GM12874 (cell line): Measurements from ENCODE around the gene HMOX2.

Experiments used
- TF ChIP-seq, protein P1 (sequence below): IDR thresholded peaks from 2 replicates; pipeline ENCODE4 v1.5.1; 2011; ENCODE audit warnings: low read depth, mild to moderate bottlenecking, control low read depth, low read length, moderate library complexity; ENCODE audit not compliant: insufficient read depth

The HMOX2 gene

DNA sequence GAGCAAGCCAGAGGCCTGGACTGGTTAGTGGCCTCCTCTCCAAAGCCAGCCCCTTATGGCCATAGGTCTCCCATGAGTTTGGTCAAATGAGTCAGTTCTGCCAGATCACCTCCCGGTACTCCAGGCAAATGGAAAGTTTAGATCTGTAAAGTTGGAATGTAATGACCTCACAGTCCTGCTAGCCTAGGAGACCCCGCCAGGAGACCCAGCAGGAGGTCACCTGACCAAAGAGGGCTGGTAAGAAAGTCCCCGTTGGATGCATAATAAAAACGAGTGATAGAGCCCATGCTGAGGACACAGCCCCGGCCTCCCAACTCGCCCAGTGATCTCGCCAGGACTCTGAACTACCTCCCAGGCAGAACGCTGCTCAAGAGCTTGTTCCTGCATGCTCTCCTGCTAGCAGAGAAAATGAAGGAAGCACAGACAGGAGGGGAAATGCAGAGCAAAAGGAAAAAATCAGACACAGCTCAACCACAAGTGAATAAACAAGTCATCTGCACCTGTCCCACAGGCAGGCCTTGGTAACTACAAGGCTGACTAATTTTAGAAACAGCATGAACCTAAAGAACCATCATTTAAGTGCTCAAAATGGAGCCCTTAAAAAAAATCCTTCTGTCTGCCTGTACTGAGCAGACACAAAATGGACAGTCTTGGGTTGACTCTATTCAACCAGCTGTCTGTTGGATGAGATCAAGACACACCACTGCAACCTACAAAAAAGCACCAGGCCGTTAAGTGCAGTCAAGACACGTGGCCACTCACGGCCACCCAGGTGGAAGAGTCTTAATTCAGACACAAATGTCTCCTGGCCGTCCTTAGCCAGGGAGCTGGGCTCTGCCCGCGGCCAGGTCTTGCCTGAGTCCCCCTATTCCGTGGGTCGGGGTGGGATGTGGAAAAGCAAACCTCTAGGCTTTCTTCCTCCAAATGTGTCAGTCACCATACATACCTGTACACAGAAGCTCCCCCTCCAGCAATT lies 53.2 kb downstream of the HMOX2 start:
- TF ChIP-seq, protein P1, sequence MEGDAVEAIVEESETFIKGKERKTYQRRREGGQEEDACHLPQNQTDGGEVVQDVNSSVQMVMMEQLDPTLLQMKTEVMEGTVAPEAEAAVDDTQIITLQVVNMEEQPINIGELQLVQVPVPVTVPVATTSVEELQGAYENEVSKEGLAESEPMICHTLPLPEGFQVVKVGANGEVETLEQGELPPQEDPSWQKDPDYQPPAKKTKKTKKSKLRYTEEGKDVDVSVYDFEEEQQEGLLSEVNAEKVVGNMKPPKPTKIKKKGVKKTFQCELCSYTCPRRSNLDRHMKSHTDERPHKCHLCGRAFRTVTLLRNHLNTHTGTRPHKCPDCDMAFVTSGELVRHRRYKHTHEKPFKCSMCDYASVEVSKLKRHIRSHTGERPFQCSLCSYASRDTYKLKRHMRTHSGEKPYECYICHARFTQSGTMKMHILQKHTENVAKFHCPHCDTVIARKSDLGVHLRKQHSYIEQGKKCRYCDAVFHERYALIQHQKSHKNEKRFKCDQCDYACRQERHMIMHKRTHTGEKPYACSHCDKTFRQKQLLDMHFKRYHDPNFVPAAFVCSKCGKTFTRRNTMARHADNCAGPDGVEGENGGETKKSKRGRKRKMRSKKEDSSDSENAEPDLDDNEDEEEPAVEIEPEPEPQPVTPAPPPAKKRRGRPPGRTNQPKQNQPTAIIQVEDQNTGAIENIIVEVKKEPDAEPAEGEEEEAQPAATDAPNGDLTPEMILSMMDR, result no peak

DNA sequence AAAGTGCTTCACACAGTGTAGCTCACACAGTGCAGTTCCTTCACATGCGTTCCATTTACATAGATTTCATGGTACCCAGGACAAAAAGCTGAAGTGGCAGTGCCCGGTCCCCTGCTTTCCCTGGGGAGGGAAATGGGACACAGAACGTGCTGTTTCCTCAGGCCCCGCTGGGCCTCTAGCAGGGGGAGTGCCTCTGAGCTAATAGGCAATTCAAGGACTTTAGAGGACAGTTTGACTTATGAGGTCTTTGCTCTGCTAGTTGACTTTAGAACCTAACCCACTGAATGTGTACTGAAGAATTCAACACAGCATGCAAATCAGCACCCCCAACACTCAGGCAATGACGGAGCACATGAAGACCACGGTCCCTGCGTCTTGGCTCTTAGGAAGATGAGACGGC lies 55.6 kb downstream of the HMOX2 start:
- TF ChIP-seq, protein P1, result no peak

DNA sequence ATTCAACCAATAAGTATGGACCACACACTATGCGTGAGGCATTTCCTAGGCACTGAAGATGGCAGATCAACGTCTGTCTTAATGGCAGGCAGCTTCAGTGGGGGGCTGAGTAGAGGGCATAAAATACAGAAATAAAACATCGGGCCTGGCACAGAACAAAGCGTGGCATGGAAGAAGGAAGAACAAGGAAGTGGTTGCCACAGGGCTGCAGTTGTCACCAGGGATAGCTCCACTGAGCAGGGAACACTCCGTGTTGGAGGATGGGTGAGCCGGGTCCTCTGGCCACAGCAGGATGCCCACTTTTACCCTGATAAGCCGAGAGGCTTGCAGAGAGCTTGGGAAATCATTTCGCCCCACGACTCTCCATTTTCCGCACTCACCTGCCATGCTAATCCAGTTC lies 56.0 kb downstream of the HMOX2 start:
- TF ChIP-seq, protein P1, result no peak

DNA sequence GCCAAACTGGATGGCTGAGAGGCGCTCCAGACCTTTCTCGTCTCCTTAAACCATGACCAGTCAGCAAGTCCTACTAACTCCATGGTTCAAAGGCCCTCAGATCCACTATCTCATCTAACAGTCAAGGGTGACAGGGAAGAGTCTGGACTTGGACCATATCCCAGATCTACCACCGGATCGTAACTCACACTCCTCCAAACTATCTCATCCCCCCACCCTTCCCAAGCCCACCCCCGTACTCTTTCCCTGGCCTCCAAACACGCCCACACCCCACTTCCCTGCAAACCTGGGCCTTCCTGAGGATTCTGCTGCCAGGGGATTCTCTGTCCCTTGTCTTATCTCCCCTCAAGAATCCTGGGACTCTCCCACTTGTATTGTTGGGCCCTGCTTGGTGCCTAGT lies 57.3 kb downstream of the HMOX2 start:
- TF ChIP-seq, protein P1, result no peak

DNA sequence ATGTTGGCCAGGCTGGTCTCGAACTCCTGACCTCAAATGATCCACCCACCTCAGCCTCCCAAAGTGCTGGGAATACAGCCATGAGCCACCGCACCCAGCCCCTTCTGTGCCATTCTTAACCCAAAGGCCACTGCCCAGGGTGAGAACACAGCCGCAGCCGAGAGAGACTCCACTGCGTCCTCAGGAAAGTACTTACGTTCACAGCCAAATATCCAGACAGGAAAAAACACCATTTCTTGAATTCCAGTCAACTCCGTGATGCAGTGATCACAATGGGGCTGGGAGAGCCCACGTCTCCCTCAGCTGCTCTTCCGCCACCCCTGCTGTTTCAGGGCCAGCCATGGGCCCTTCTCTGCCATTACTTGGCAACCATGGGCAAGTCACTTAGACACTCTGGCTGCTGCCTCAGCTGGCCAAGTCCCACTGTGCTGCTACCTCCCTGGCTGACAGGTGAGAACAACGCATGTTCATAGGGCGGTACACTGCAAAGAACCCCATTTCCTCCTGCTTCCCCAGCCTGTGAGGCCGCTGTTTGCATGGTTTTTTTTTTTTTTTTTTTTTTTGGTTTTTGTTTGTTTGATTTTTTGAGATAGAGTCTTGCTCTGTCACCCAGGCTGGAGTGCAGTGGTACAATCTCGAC lies 58.1 kb downstream of the HMOX2 start:
- TF ChIP-seq, protein P1, result no peak

DNA sequence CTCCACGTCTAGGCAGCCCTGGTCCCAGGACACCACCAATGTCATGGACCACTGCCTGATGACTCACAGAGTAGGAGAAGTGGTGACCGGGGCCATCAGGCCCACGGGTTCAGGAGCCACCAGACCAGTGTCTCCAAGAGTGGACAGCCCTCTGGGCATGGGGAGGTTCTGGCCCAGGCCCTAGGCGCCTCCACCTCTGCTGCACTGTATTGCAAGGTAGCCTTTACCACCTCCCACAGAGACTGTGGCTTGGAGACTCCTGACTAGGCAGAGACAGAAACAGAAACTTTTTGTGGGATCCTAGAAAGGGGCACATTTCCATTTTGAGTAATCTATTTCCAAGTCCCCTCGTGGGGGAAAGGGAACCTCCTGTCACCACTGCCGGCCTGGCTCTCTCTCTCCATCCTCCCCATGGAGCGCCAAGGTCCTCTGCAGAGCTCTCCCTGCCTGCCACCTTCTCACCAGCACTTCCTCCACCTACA lies 59.5 kb downstream of the HMOX2 start:
- TF ChIP-seq, protein P1, result no peak

DNA sequence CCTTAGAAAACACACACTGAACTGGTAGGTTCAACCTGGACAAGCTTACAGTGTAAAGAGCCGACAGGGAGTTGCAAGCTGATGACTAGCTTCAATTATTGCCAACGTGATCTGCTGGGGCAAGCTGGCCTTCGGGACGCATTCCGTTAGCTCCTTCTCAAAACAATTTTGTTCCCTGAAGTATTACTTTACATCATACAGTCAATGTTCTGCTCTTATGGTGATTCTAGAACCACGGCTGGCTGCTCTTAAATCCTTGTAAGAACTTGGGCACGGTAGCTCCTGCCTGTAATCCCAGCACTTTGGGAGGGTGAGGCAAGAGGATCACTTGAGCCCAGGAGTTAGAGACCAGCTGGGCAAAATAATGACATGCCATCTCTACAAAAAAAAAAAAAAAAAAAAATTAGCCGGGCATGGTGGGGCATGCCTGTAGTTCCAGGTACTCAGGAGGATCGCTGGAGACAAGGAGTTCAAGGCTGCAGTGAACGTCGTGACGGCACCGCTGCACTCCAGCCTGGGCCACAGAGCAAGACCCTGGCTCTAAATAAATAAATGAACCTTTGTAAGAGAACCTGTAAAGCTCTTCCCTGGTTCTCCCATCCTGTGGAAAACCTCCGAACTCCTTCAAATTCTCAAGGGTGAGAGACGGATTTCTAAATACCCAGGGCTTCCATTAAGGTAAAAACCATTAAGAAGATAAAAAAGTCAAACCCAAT lies 60.4 kb downstream of the HMOX2 start:
- TF ChIP-seq, protein P1, result no peak
